ENCODE data around the gene SYCE3. TPM values are rescaled to one million over a fixed set of nuclear protein-coding genes. Genes with fewer than 3 reads are reported as not detected.

Gene SYCE3
- total and polyA plus RNA-seq, 9 of the 15 experiments (the other 6 are each of a cell fraction or from before 2014, with no cell fraction given) = 0.56 TPM; not detected in 8

- in situ Hi-C loops (cut with MboI) = no loop called here
- 66% methylated on average over 8 of the region's 11 CpGs for WGBS (ENCODE audit: insufficient coverage, low coverage, missing lambda C conversion rate)
- POLR2A ChIA-PET = interaction anchor here (0.8 kb wide), 1 partner anchor 22 kb away, joined by 3 read pairs; no protein-coding TSS in a partner anchor
Measured at GRCh38 chr22:50572965-50573364, 10.2 kb upstream of the SYCE3 start.

More at GRCh38 chr22:50572965-50573364, 10.2 kb upstream of the SYCE3 start:
- intact Hi-C loops (cut with micrococcal nuclease) = no loop called here
- H3K27ac ChIP-seq (ENCODE audit: extremely low read depth, low read depth, low read length) = no peak overlapping the region
- peaks cover 0 to 13% of the 10 kb centered on the region in 2 experiments; a peak in 3 of 5 replicates for H3K4me1 ChIP-seq (replicated peaks in 1 of 2; ENCODE audit: control insufficient read depth in 2 of 2, insufficient read depth in 2 of 2, low read length in 2 of 2)
- H3K9me3 ChIP-seq (replicated peaks; ENCODE audit: control insufficient read depth, insufficient read depth, low read depth, low read length) = no peaks in the 10 kb centered on the region
- ATAC-seq = no peak
- no peaks in the 10 kb centered on the region for H3K79me2 ChIP-seq (ENCODE audit: control insufficient read depth, insufficient read depth, low read length)
- CTCF ChIA-PET (ENCODE audit: low intra/inter-chr PET ratio) = no interaction called here
- no peaks in the 10 kb centered on the region for H3K27me3 ChIP-seq (ENCODE audit: control insufficient read depth in 2 of 2, insufficient read depth in 2 of 2, low read length in 2 of 2)
- BruUV-seq (replicated peaks) = no TSS peak
- H4K20me1 ChIP-seq (replicated peaks; ENCODE audit: control insufficient read depth, insufficient read depth, low read length) = no peaks in the 10 kb centered on the region
- no peak overlapping the region for H2AFZ ChIP-seq (ENCODE audit: low read depth, low read length)
- no peak overlapping the region for H3K9ac ChIP-seq (ENCODE audit: insufficient read depth in 1 of 2, low read depth in 2 of 2, low read length in 2 of 2)
- no peak overlapping the region for H3K4me2 ChIP-seq (ENCODE audit: insufficient read depth, low read length)
- no peaks in the 10 kb centered on the region for H3K9me1 ChIP-seq (ENCODE audit: control insufficient read depth, insufficient read depth, low read length)
- no peaks in the 10 kb centered on the region for H3K36me3 ChIP-seq (ENCODE audit: control insufficient read depth, insufficient read depth, low read length)
- FAIRE-seq = no peak
- DNase-seq (ENCODE audit: extremely low read depth in 1 of 4, low spot score in 3 of 4) = no peak
- H3K4me3 ChIP-seq = no peak overlapping the region
- TF ChIP-seq ATF4 (CRISPR knock-in tag; IDR thresholded peaks at IDR 0.05) (no peak), PHB (CRISPR knock-in tag; IDR thresholded peaks at IDR 0.05) (no peak), ZNF717 (CRISPR knock-in tag; IDR thresholded peaks at IDR 0.05) (no peak), POLR2AphosphoS2 (IDR thresholded peaks at IDR 0.05; ENCODE audit: low read length) (no peak), SIRT6 (IDR thresholded peaks at IDR 0.05; ENCODE audit: low read depth, low read length) (no peak), ZNF197 (CRISPR knock-in tag; IDR thresholded peaks at IDR 0.05; ENCODE audit: low read depth) (no peak), THRB (CRISPR knock-in tag; conservative IDR thresholded peaks at IDR 0.05) (no peak), GTF2B (IDR thresholded peaks at IDR 0.05; ENCODE audit: extremely low read depth, insufficient read length) (no peak), ARID4B (CRISPR knock-in tag; IDR thresholded peaks at IDR 0.05) (no peak)

Data from K562 (cell line).